Tibial artery (tissue), 4 donors: ENCODE results near the gene GATB.

Experiments
- DNase-seq, 2 donors: peaks; one replicate each; pipeline ENCODE4 v3.0.0-alpha.2; 2019
- H3K27ac ChIP-seq, 2 donors: fragments of 200-600 bp; sonication (generic) in 1 of 2; 1 replicate in 1 of 2; 2 replicates in 1 of 2; pipeline ENCODE4 v1.5.1; 2018 to 2019; ENCODE audit warnings: mild to moderate bottlenecking in 1 of 2
- H3K27me3 ChIP-seq, 2 donors: fragments of 200-600 bp; sonication (generic) in 1 of 2; one replicate each; pipeline versions ENCODE4 v1.5.1 to v1.6.0; 2016 to 2019
- H3K36me3 ChIP-seq, 3 donors: fragments of 200-600 bp; sonication (generic) in 2 of 3; one replicate each; pipeline ENCODE4 v1.5.1; 2016 to 2019; ENCODE audit warnings: mild to moderate bottlenecking in 2 of 3
- H3K4me1 ChIP-seq, 4 donors: fragments of 200-600 bp; sonication (generic) in 2 of 4; 1 replicate in 3 of 4; 2 replicates in 1 of 4; pipeline ENCODE4 v1.5.1; 2016 to 2019
- H3K4me3 ChIP-seq, 2 donors: fragments of 200-600 bp; sonication (generic) in 1 of 2; 1 replicate in 1 of 2; 2 replicates in 1 of 2; pipeline ENCODE4 v1.5.1; 2018 to 2019; ENCODE audit warnings: mild to moderate bottlenecking in 2 of 2
- H3K9me3 ChIP-seq, 3 donors: fragments of 200-600 bp; sonication (generic) in 1 of 3; one replicate each; pipeline ENCODE4 v1.5.1; 2016 to 2019
- intact Hi-C: fragments of 100-400 bp; cut with DNase I; formaldehyde crosslinking; loops from one replicate; pipeline ENCODE4 v1.15.0; 2023; ENCODE audit warnings: low total_unique reads
- TF ChIP-seq, protein P1 (sequence below), 2 experiments: fragments of 200-600 bp in 1 of 2; fragments of 450-650 bp in 1 of 2; IDR thresholded peaks; one replicate each; pipeline ENCODE4 v1.5.1; 2017 to 2019; ENCODE audit warnings: antibody characterized with exemption in 2 of 2, mild to moderate bottlenecking in 1 of 2, moderate library complexity in 1 of 2

Gene GATB

DNA sequence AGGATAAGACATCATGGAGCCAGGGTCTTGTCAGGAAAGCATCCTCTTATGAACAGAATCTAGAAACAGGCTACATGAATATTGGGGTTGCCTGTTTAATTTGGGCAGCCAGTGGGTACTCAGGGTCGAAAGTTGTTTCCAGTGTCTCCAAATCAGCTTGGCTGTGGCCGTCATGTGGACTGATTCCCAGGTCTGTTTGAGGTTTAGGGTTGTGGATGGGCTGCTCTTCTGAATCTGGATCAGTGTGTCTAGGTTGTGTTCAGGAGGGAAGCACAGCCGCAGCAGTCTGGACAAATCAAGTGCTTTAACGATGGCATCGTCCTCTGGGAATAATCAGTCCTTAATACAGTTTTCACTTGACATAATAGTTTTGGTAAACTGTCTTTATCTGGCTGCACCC, 94.3 kb downstream of the GATB start:
- Histone ChIP-seq H3K36me3 (peaks cover 0 to 18% (median 0%) of the 10 kb centered on the region in 3 donors), H3K4me1 (no peaks in the 10 kb centered on the region), H3K27ac (no peak overlapping the region), H3K4me3 (no peak overlapping the region), H3K27me3 (no peaks in the 10 kb centered on the region), H3K9me3 (no peaks in the 10 kb centered on the region)
- intact Hi-C loops: no loop called here
- no peak for DNase-seq
- TF ChIP-seq, protein P1, sequence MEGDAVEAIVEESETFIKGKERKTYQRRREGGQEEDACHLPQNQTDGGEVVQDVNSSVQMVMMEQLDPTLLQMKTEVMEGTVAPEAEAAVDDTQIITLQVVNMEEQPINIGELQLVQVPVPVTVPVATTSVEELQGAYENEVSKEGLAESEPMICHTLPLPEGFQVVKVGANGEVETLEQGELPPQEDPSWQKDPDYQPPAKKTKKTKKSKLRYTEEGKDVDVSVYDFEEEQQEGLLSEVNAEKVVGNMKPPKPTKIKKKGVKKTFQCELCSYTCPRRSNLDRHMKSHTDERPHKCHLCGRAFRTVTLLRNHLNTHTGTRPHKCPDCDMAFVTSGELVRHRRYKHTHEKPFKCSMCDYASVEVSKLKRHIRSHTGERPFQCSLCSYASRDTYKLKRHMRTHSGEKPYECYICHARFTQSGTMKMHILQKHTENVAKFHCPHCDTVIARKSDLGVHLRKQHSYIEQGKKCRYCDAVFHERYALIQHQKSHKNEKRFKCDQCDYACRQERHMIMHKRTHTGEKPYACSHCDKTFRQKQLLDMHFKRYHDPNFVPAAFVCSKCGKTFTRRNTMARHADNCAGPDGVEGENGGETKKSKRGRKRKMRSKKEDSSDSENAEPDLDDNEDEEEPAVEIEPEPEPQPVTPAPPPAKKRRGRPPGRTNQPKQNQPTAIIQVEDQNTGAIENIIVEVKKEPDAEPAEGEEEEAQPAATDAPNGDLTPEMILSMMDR (IDR thresholded peaks at IDR 0.05): no peak

DNA sequence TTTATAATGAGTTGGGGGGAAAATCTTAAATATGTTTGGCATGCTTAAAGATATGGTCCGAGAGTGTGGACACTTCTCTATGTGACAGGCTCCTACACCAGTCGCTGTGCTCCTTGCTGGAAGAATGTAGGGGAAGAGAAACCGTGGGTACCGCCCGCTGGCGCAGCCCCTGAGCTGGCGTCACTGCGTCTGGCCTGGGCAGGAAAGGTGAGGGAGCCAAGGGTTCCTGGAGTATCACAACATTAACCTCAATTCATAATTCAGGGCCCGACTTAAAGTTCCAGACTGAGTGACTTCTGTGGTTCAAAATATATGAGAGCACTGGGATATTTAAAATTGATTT, 95.1 kb downstream of the GATB start:
- Histone ChIP-seq H3K27me3 (no peaks in the 10 kb centered on the region), H3K4me3 (no peak overlapping the region), H3K27ac (no peak overlapping the region), H3K36me3 (peaks cover 0 to 16% (median 0%) of the 10 kb centered on the region in 3 donors), H3K4me1 (no peaks in the 10 kb centered on the region), H3K9me3 (no peaks in the 10 kb centered on the region)
- intact Hi-C loops: no loop called here
- TF ChIP-seq, protein P1 (IDR thresholded peaks at IDR 0.05): no peak
- DNase-seq: no peak

DNA sequence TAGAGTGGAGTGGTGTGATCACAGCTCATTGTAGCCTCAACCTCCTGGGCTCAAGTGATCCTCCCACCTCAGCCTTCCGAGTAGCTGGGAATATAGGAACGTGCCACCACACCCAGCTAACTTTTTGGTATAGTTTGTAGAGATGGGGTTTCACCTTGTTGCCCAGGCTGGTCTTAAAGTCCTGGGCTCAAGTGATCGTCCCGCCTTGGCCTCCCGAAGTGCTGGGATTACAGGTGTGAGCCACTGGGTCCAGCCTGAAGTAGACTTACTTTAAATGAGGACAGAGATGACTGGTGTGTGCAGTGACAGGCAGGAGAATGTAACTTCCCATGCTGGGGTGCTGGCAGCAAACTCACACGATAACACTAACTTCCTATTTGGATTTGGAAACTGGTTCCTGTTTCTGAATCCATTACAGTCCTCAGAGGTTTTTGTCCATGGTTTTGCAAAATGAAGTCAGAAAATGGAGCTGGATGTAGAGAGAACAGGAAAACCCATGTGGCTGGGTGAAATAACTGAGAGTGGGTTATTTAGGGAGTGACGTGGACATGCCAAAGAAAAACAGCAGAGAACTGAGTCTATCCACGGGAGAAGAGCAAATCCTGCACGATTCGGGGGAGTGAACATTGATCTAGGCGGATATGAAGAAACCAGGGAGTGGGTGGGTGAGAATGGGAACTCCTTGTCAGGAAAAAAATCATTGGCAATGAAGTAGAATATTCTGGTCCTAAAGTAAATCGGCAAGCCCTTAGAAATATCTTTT, 95.6 kb downstream of the GATB start:
- Histone ChIP-seq H3K9me3 (no peaks in the 10 kb centered on the region), H3K27me3 (no peaks in the 10 kb centered on the region), H3K4me3 (no peak overlapping the region), H3K36me3 (peaks cover 0 to 13% (median 0%) of the 10 kb centered on the region in 3 donors), H3K4me1 (no peaks in the 10 kb centered on the region), H3K27ac (no peak overlapping the region)
- TF ChIP-seq, protein P1 (IDR thresholded peaks at IDR 0.05): no peak
- intact Hi-C loops: no loop called here
- no peak for DNase-seq

DNA sequence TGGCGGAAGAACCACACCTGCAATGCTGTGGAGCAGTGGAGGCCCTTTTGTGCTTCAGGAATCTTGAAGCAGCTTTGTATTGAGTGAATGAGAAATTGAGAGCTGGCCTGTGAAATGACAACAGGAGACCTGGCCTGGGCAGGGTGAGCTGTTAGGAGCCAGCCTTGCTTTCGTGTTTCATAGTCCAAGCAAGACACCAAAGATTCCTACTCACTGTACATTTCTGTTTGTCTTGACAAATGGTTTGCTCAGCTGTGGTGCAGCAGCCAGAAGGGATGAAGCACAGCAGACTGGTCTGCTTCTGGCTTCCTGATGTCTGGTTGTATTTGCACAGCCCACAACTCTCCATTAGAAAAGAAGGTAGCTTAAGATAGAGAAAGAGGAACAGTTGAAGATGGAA, 96.5 kb downstream of the GATB start:
- Histone ChIP-seq H3K36me3 (peaks cover 0 to 18% (median 0%) of the 10 kb centered on the region in 3 donors), H3K27me3 (no peaks in the 10 kb centered on the region), H3K4me3 (no peak overlapping the region), H3K9me3 (no peaks in the 10 kb centered on the region), H3K27ac (no peak overlapping the region), H3K4me1 (no peaks in the 10 kb centered on the region)
- no peak for DNase-seq
- TF ChIP-seq, protein P1 (IDR thresholded peaks at IDR 0.05): no peak
- intact Hi-C loops: no loop called here

- Histone ChIP-seq H3K27me3 (no peaks in the 10 kb centered on the region), H3K4me1 (no peaks in the 10 kb centered on the region), H3K9me3 (no peaks in the 10 kb centered on the region), H3K27ac (no peak overlapping the region), H3K36me3 (peaks cover 0 to 21% (median 0%) of the 10 kb centered on the region in 3 donors), H3K4me3 (no peak overlapping the region)
- intact Hi-C loops: no loop called here
- TF ChIP-seq, protein P1 (IDR thresholded peaks at IDR 0.05): no peak
- no peak for DNase-seq
Observed at GRCh38 chr4:151663109-151663508, 97.7 kb downstream of the GATB start.
